Muscle layer of duodenum (tissue), 2 donors: ENCODE results near the gene C16orf96.

Source experiments
- H3K27ac ChIP-seq: one replicate; pipeline ENCODE4 v1.7.0; 2013; ENCODE audit warnings: mild to moderate bottlenecking, low read length
- H3K27me3 ChIP-seq: one replicate; pipeline ENCODE4 v1.7.0; 2013; ENCODE audit warnings: low read depth, mild to moderate bottlenecking, control low read depth, low read length
- H3K36me3 ChIP-seq, 2 donors: one replicate each; pipeline ENCODE4 v1.7.0; 2013; ENCODE audit warnings: low read length in 2 of 2, control low read depth in 1 of 2, mild to moderate bottlenecking in 1 of 2; ENCODE audit not compliant: insufficient read depth in 2 of 2, control insufficient read depth in 1 of 2
- H3K4me1 ChIP-seq, 2 donors: one replicate each; pipeline ENCODE4 v1.7.0; 2013; ENCODE audit warnings: low read length in 2 of 2, mild to moderate bottlenecking in 2 of 2, control low read depth in 1 of 2, moderate library complexity in 1 of 2; ENCODE audit not compliant: insufficient read depth in 2 of 2, control insufficient read depth in 1 of 2
- H3K4me3 ChIP-seq, 2 donors: one replicate each; pipeline ENCODE4 v1.7.0; 2013; ENCODE audit warnings: low read length in 2 of 2, low read depth in 1 of 2, mild to moderate bottlenecking in 1 of 2
- H3K9me3 ChIP-seq, 2 donors: one replicate each; pipeline ENCODE4 v1.7.0; 2013; ENCODE audit warnings: low read length in 2 of 2, control low read depth in 1 of 2, mild to moderate bottlenecking in 1 of 2; ENCODE audit not compliant: control insufficient read depth in 1 of 2
- donor health status: healthy.

Gene C16orf96

GRCh38 chr16:4588961-4589360 lies 32.8 kb downstream of the C16orf96 start:
- peaks cover 0 to 9% of the 10 kb centered on the region in 2 donors for H3K9me3 ChIP-seq
- no peak overlapping the region for H3K27ac ChIP-seq
- no peaks in the 10 kb centered on the region for H3K36me3 ChIP-seq
- no peak overlapping the region for H3K4me3 ChIP-seq
- no peaks in the 10 kb centered on the region for H3K27me3 ChIP-seq
- H3K4me1 ChIP-seq = no peaks in the 10 kb centered on the region

DNA sequence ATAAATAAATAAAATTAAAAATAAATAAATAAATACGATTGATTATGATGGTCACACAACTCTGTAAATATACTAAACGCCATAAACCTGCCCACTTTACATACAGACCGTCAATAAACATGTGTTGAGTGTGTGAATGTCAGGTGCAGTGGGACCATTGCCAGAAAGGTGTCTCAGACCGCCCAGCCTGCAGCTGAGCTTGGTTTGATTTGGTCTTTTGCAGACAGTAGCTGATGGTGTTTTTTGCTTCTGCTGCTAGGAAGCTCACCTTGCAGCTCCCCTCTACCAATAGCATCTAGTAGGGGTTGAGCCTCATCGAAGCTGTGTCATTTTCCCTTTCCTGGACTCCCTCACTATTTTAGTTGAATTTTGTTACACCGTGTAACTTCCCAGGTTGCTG lies 35.1 kb downstream of the C16orf96 start:
- H3K4me3 ChIP-seq = no peak overlapping the region
- H3K9me3 ChIP-seq = peaks cover 0 to 9% of the 10 kb centered on the region in 2 donors
- H3K27ac ChIP-seq = no peak overlapping the region
- no peaks in the 10 kb centered on the region for H3K4me1 ChIP-seq
- H3K27me3 ChIP-seq = no peaks in the 10 kb centered on the region
- H3K36me3 ChIP-seq = no peaks in the 10 kb centered on the region

DNA sequence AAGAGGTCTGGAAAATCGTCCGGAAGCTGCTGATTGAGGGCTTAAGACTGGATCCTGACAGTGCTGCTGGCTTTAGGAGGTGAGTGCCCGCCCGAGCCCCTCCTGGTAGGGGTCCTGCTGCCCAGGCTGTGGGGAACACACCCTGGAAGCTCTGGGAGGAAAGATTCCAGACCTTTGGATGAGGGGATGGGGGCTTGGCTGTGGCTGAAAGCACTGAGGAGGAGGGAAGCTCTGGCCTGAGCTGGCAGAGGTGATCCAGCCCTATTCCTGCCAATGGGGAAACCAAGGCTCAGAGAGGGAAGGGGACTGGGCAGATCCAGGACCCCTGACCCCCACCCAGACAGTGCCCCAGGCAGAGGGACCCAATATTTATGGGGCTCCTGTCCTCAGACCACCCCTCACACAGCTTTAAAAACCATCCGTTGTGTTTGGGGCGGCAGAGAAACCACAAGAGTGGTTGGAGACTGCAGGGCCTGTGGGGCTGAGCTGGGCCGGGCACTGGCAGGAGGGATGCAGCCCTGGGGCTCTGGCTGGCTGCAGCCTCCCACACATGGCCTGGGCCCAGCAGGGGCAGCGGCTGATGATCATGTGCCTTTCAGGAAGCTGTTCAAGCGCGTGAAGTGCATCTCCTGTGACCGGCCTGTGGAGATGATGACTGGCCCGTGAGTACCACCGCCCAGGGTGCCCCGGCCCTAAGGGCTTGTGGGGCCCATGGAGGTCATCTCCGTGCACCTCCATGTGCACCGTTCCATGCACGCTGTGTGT lies 35.7 kb downstream of the C16orf96 start:
- peaks cover 0 to 9% of the 10 kb centered on the region in 2 donors for H3K9me3 ChIP-seq
- H3K4me1 ChIP-seq = no peaks in the 10 kb centered on the region
- no peaks in the 10 kb centered on the region for H3K36me3 ChIP-seq
- no peaks in the 10 kb centered on the region for H3K27me3 ChIP-seq
- no peak overlapping the region for H3K4me3 ChIP-seq
- H3K27ac ChIP-seq = no peak overlapping the region

GRCh38 chr16:4593086-4593485 lies 36.9 kb downstream of the C16orf96 start:
- H3K4me3 ChIP-seq = no peak overlapping the region
- H3K27ac ChIP-seq = no peak overlapping the region
- no peaks in the 10 kb centered on the region for H3K36me3 ChIP-seq
- no peaks in the 10 kb centered on the region for H3K4me1 ChIP-seq
- H3K27me3 ChIP-seq = no peaks in the 10 kb centered on the region
- H3K9me3 ChIP-seq = peaks cover 0 to 4% of the 10 kb centered on the region in 2 donors

- Histone ChIP-seq H3K27me3 (no peaks in the 10 kb centered on the region), H3K36me3 (no peaks in the 10 kb centered on the region), H3K9me3 (no peaks in the 10 kb centered on the region), H3K27ac (no peak overlapping the region), H3K4me3 (no peak overlapping the region), H3K4me1 (no peaks in the 10 kb centered on the region)
Observed at GRCh38 chr16:4594433-4595410, 38.6 kb downstream of the C16orf96 start.

DNA sequence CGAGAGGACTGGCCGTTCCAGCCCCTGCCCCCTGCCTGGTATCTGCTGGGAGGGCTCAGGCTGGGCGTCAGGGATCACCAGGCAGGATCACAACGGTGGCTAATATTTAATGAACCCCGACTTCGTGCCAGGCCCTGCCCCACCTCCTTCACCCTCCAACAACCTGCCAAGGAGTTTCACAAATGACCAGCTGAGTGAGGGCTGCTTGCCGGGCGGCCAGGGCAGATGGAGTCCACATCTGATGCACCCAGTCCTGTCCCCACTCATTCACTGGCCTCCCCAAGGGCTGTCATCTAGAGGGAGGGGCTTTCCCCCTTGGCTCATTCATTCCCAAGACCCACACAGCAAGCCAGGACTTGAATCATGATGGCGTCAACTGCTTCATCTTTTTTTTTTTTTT lies 41.0 kb downstream of the C16orf96 start:
- Histone ChIP-seq H3K4me3 (no peak overlapping the region), H3K9me3 (no peaks in the 10 kb centered on the region), H3K27ac (no peak overlapping the region), H3K4me1 (peaks cover 0 to 8% of the 10 kb centered on the region in 2 donors), H3K36me3 (no peaks in the 10 kb centered on the region), H3K27me3 (no peaks in the 10 kb centered on the region)

- Histone ChIP-seq H3K9me3 (no peaks in the 10 kb centered on the region), H3K36me3 (no peaks in the 10 kb centered on the region), H3K4me3 (no peak overlapping the region), H3K27me3 (no peaks in the 10 kb centered on the region), H3K27ac (no peak overlapping the region), H3K4me1 (peaks cover 0 to 8% of the 10 kb centered on the region in 2 donors)
Observed at GRCh38 chr16:4599037-4599436, 42.9 kb downstream of the C16orf96 start.

GRCh38 chr16:4599545-4599944 lies 43.4 kb downstream of the C16orf96 start:
- no peaks in the 10 kb centered on the region for H3K27me3 ChIP-seq
- no peaks in the 10 kb centered on the region for H3K36me3 ChIP-seq
- H3K4me3 ChIP-seq = no peak overlapping the region
- no peak overlapping the region for H3K27ac ChIP-seq
- no peaks in the 10 kb centered on the region for H3K9me3 ChIP-seq
- H3K4me1 ChIP-seq = peaks cover 0 to 8% of the 10 kb centered on the region in 2 donors

GRCh38 chr16:4601036-4601863 lies 45.1 kb downstream of the C16orf96 start:
- Histone ChIP-seq H3K27me3 (no peaks in the 10 kb centered on the region), H3K4me3 (no peak overlapping the region), H3K36me3 (no peaks in the 10 kb centered on the region), H3K4me1 (peaks cover 0 to 8% of the 10 kb centered on the region in 2 donors), H3K9me3 (no peaks in the 10 kb centered on the region), H3K27ac (no peak overlapping the region)

GRCh38 chr16:4601864-4602186 lies 45.7 kb downstream of the C16orf96 start:
- Histone ChIP-seq H3K4me1 (peaks cover 0 to 8% of the 10 kb centered on the region in 2 donors), H3K4me3 (no peak overlapping the region), H3K9me3 (no peaks in the 10 kb centered on the region), H3K27me3 (no peaks in the 10 kb centered on the region), H3K27ac (no peak overlapping the region), H3K36me3 (peaks cover 0 to under 1% of the 10 kb centered on the region in 2 donors)

GRCh38 chr16:4602331-4602730 lies 46.2 kb downstream of the C16orf96 start:
- H3K4me3 ChIP-seq = no peak overlapping the region
- H3K4me1 ChIP-seq = peaks cover 0 to 8% of the 10 kb centered on the region in 2 donors
- no peak overlapping the region for H3K27ac ChIP-seq
- peaks cover 0 to 6% of the 10 kb centered on the region in 2 donors for H3K36me3 ChIP-seq
- no peaks in the 10 kb centered on the region for H3K27me3 ChIP-seq
- H3K9me3 ChIP-seq = no peaks in the 10 kb centered on the region
